Nephron (organoid): ENCODE data around the gene SKOR1.

Experiments used
- H3K27ac Mint-ChIP-seq, 3 experiments: 2 replicates each; pipeline ENCODE4 v1.8.0; 2020; ENCODE audit warnings: mixed read lengths in 3 of 3, mild to moderate bottlenecking in 2 of 3, moderate library complexity in 1 of 3
- H3K27me3 Mint-ChIP-seq: 2 replicates; pipeline ENCODE4 v1.8.0; 2021; ENCODE audit warnings: low read depth, mild to moderate bottlenecking, moderate library complexity, mixed read lengths
- H3K36me3 Mint-ChIP-seq: 2 replicates; pipeline ENCODE4 v1.8.0; 2020; ENCODE audit warnings: low read depth, mixed read lengths
- H3K4me1 Mint-ChIP-seq: 2 replicates; pipeline ENCODE4 v1.8.0; 2020; ENCODE audit warnings: mixed read lengths
- H3K4me3 Mint-ChIP-seq, 3 experiments: 2 replicates each; pipeline ENCODE4 v1.8.0; 2020; ENCODE audit warnings: mild to moderate bottlenecking in 3 of 3, mixed read lengths in 3 of 3, moderate library complexity in 2 of 3
- H3K9me3 Mint-ChIP-seq: 2 replicates; pipeline ENCODE4 v1.8.0; 2020; ENCODE audit warnings: mixed read lengths
- TF ChIP-seq, protein P1 (sequence below), 3 experiments: fragments of 200-600 bp; sonication (generic); IDR thresholded peaks; one replicate each; pipeline ENCODE4 v1.5.0; 2021; ENCODE audit warnings: antibody characterized with exemption in 3 of 3; ENCODE audit not compliant: unreplicated experiment in 3 of 3

The SKOR1 gene

GRCh38 chr15:67790610-67791319 is 34.5 kb upstream of the SKOR1 start:
- Mint-ChIP-seq H3K36me3 (peaks cover 15% of the 10 kb centered on the region), H3K9me3 (peaks cover 9% of the 10 kb centered on the region), H3K4me1 (peaks cover 20% of the 10 kb centered on the region)

GRCh38 chr15:67792250-67792942 is 32.9 kb upstream of the SKOR1 start:
- TF ChIP-seq, protein P1, sequence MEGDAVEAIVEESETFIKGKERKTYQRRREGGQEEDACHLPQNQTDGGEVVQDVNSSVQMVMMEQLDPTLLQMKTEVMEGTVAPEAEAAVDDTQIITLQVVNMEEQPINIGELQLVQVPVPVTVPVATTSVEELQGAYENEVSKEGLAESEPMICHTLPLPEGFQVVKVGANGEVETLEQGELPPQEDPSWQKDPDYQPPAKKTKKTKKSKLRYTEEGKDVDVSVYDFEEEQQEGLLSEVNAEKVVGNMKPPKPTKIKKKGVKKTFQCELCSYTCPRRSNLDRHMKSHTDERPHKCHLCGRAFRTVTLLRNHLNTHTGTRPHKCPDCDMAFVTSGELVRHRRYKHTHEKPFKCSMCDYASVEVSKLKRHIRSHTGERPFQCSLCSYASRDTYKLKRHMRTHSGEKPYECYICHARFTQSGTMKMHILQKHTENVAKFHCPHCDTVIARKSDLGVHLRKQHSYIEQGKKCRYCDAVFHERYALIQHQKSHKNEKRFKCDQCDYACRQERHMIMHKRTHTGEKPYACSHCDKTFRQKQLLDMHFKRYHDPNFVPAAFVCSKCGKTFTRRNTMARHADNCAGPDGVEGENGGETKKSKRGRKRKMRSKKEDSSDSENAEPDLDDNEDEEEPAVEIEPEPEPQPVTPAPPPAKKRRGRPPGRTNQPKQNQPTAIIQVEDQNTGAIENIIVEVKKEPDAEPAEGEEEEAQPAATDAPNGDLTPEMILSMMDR (IDR thresholded peaks at IDR 0.05; ENCODE audit: unreplicated experiment in 3 of 3): no peak
- H3K9me3 Mint-ChIP-seq: peaks cover 11% of the 10 kb centered on the region
- H3K36me3 Mint-ChIP-seq: peaks cover 20% of the 10 kb centered on the region
- H3K4me3 Mint-ChIP-seq: no peak overlapping the region
- H3K4me1 Mint-ChIP-seq: peaks cover 20% of the 10 kb centered on the region
- no peaks in the 10 kb centered on the region for H3K27me3 Mint-ChIP-seq
- peak overlapping the region in 2 of 3 experiments; percentile 3 to 29 for H3K27ac Mint-ChIP-seq

More at GRCh38 chr15:67790610-67791319, 34.5 kb upstream of the SKOR1 start:
- H3K27me3 Mint-ChIP-seq: no peaks in the 10 kb centered on the region
- TF ChIP-seq, protein P1 (IDR thresholded peaks at IDR 0.05; ENCODE audit: unreplicated experiment in 3 of 3): no peak
- H3K4me3 Mint-ChIP-seq: no peak overlapping the region
- no peak overlapping the region for H3K27ac Mint-ChIP-seq

- Mint-ChIP-seq H3K27me3 (no peaks in the 10 kb centered on the region), H3K9me3 (peaks cover 11% of the 10 kb centered on the region), H3K4me1 (peaks cover 20% of the 10 kb centered on the region), H3K4me3 (no peak overlapping the region), H3K36me3 (peaks cover 20% of the 10 kb centered on the region), H3K27ac (no peak overlapping the region)
- TF ChIP-seq, protein P1 (IDR thresholded peaks at IDR 0.05; ENCODE audit: unreplicated experiment in 3 of 3): no peak
These were observed 30.3 kb upstream of the SKOR1 start for GRCh38 chr15:67794832-67795574.

GRCh38 chr15:67796196-67797127 is 28.8 kb upstream of the SKOR1 start:
- peaks cover 20% of the 10 kb centered on the region for H3K36me3 Mint-ChIP-seq
- TF ChIP-seq, protein P1 (IDR thresholded peaks at IDR 0.05; ENCODE audit: unreplicated experiment in 3 of 3): no peak
- no peak overlapping the region for H3K27ac Mint-ChIP-seq
- no peaks in the 10 kb centered on the region for H3K27me3 Mint-ChIP-seq
- peaks cover 10% of the 10 kb centered on the region for H3K4me1 Mint-ChIP-seq
- H3K4me3 Mint-ChIP-seq: no peak overlapping the region
- H3K9me3 Mint-ChIP-seq: peaks cover 11% of the 10 kb centered on the region

- no peak overlapping the region for H3K27ac Mint-ChIP-seq
- H3K36me3 Mint-ChIP-seq: peaks cover 15% of the 10 kb centered on the region
- H3K9me3 Mint-ChIP-seq: peaks cover 11% of the 10 kb centered on the region
- no peak overlapping the region for H3K4me3 Mint-ChIP-seq
- no peaks in the 10 kb centered on the region for H3K27me3 Mint-ChIP-seq
- no peaks in the 10 kb centered on the region for H3K4me1 Mint-ChIP-seq
- TF ChIP-seq, protein P1 (IDR thresholded peaks at IDR 0.05; ENCODE audit: unreplicated experiment in 3 of 3): no peak
These were observed 25.5 kb upstream of the SKOR1 start for GRCh38 chr15:67799801-67800205.
